Esophagus muscularis mucosa (tissue), 4 donors: ENCODE results near the gene CLEC3A. TPM values are rescaled to one million over a fixed set of nuclear protein-coding genes. Genes with fewer than 3 reads are reported as not detected.

ENCODE experiments used
- DNase-seq: peaks from one replicate; pipeline ENCODE4 v3.0.0-alpha.2; 2017; ENCODE audit errors: extremely low spot score
- H3K27ac ChIP-seq, 4 donors: fragments of 200-600 bp; sonication (generic); replicated peaks in 1 of 4; 1 replicate in 3 of 4; 2 replicates in 1 of 4; pipeline ENCODE4 v1.5.1; 2016 to 2019; ENCODE audit warnings: mild to moderate bottlenecking in 1 of 4
- H3K27me3 ChIP-seq, 4 donors: fragments of 200-600 bp; sonication (generic); one replicate each; pipeline versions ENCODE4 v1.5.1 to v1.6.0; 2016 to 2019
- H3K36me3 ChIP-seq, 4 donors: fragments of 200-600 bp; sonication (generic); one replicate each; pipeline ENCODE4 v1.5.1; 2016 to 2019
- H3K4me1 ChIP-seq, 4 donors: fragments of 200-600 bp; sonication (generic); one replicate each; pipeline ENCODE4 v1.5.1; 2016 to 2019
- H3K4me3 ChIP-seq, 4 donors: fragments of 200-600 bp; sonication (generic); 1 replicate in 2 of 4; 2 replicates in 2 of 4; pipeline ENCODE4 v1.5.1; 2016 to 2019; ENCODE audit warnings: mild to moderate bottlenecking in 4 of 4, moderate library complexity in 1 of 4
- H3K9me3 ChIP-seq, 4 donors: fragments of 200-600 bp; sonication (generic); 1 replicate in 3 of 4; 2 replicates in 1 of 4; pipeline ENCODE4 v1.5.1; 2016 to 2019
- EP300 ChIP-seq: sonication (generic); formaldehyde crosslinking; IDR thresholded peaks from one replicate; pipeline ENCODE4 v1.6.1; 2017; ENCODE audit warnings: antibody characterized with exemption
- POLR2A ChIP-seq: fragments of 450-650 bp; IDR thresholded peaks from one replicate; pipeline ENCODE4 v1.6.1; 2017; ENCODE audit warnings: antibody characterized with exemption, moderate library complexity, mild to moderate bottlenecking, low read depth
- POLR2AphosphoS5 ChIP-seq, 2 donors: sonication (generic); formaldehyde crosslinking; IDR thresholded peaks; one replicate each; pipeline ENCODE4 v1.6.1; 2017; ENCODE audit warnings: antibody characterized with exemption in 2 of 2
- WGBS: methylation state at CpG from one replicate; pipeline ENCODE4 v1.1.5; 2018; 5-methylcytosine and 5-hydroxymethylcytosine counted together
- intact Hi-C: fragments of 100-400 bp; cut with DNase I; formaldehyde crosslinking; loops from one replicate; pipeline ENCODE4 v1.15.1; 2023
- total RNA-seq, 4 donors: library from RNA; depleted of rRNA; stranded (reverse); fragments of >200 nt; gene quantifications; one replicate each; pipeline versions ENCODE4 v1.1.0 to v1.2.1, GENCODE V29; 2016
- TF ChIP-seq, protein P1 (sequence below), 3 experiments: fragments of 200-600 bp in 2 of 3; fragments of 450-650 bp in 1 of 3; sonication (generic) in 2 of 3; IDR thresholded peaks; one replicate each; pipeline ENCODE4 v1.5.1; 2017 to 2019; ENCODE audit warnings: antibody characterized with exemption in 3 of 3, mild to moderate bottlenecking in 2 of 3, moderate library complexity in 1 of 3

Gene CLEC3A
- total RNA-seq, 4 donors from 2014 or later: 0.17 to 0.42 TPM; not detected in 2

DNA sequence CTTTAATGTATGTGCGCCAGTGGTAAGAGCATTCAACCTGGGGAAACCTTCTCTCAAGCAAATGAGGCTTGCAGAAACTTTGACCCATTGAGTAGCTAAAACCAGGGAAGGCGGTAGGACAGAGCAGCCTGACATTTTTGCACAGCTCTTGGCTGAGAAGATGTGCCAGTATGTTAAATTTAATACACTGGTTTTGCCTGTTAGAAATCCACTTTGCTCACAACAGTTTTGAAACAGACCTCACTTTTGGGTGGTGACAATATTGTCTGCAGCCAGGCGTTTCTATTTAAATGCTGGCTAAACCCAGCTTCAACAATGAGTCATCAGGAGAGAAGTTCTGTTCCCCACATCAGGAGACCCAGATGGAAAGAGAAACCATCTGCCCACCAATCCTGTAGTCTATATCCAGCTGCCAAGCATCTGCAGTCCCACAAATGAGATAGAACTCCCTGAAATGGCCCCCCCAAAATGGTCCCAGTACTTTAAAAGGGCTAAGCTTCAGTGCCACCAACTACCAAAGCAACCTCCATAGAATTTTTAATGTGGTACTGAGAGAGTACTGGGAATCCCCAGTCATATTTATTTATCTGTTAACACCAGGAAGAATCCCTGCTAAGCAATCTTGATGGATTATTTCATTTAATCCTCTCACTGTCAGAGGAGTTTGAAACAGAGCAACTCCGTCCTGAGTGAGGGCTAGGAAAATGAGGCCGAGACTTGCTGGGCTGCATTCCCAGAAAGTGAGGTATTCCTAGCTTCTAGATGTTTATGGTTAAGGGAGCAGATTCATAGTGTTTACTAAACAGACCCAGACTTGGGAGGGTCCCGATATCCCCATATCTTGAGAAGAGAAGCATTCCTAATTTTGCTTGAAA lies 29.0 kb upstream of the CLEC3A start:
- WGBS: 29% methylated on average over 6 of the region's 6 CpGs
- Histone ChIP-seq H3K4me1 (peaks cover 5 to 22% (median 13%) of the 10 kb centered on the region in 4 donors), H3K27ac (peak overlapping the region; percentile 54 to 74 (median 55)), H3K4me3 (peak overlapping the region in 1 of 4 donors; percentile 22), H3K9me3 (peaks cover 0 to 10% (median 4%) of the 10 kb centered on the region in 4 donors), H3K36me3 (no peaks in the 10 kb centered on the region), H3K27me3 (no peaks in the 10 kb centered on the region)
- no peak for DNase-seq
- intact Hi-C loops: no loop called here
- no peak for TF ChIP-seq EP300
- no peak for TF ChIP-seq POLR2AphosphoS5 (IDR thresholded peaks at IDR 0.05)
- no peak for TF ChIP-seq POLR2A
- TF ChIP-seq, protein P1, sequence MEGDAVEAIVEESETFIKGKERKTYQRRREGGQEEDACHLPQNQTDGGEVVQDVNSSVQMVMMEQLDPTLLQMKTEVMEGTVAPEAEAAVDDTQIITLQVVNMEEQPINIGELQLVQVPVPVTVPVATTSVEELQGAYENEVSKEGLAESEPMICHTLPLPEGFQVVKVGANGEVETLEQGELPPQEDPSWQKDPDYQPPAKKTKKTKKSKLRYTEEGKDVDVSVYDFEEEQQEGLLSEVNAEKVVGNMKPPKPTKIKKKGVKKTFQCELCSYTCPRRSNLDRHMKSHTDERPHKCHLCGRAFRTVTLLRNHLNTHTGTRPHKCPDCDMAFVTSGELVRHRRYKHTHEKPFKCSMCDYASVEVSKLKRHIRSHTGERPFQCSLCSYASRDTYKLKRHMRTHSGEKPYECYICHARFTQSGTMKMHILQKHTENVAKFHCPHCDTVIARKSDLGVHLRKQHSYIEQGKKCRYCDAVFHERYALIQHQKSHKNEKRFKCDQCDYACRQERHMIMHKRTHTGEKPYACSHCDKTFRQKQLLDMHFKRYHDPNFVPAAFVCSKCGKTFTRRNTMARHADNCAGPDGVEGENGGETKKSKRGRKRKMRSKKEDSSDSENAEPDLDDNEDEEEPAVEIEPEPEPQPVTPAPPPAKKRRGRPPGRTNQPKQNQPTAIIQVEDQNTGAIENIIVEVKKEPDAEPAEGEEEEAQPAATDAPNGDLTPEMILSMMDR (IDR thresholded peaks at IDR 0.05): no peak

DNA sequence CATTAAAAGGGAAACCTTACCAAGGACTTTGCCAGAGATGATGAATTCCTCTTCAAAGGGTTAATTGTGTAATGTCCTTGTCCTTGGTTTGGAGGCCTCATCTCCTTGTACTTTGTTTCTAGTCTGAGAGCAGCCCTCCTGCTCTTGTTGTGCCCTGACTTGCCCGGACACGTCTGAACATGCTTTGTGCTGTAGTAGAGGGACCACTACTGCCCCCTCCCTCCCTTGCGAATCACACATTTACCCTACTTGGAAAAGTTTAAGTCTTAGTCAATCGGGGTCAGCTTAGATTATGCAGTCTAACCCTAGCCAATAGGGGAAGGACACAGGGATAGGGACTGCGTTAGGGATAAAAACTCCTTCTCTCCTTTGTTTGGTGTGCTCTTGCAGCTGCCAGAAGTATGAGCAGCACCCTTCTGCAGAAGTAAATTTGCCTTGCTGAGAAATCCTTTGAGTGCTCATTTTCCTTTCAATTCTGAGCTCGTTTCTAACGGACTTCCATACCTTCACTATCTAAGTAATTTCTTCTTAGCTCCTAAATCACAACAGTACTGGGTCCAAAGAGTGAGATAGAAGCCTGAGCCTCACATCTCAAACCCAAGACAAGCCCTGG lies 26.4 kb upstream of the CLEC3A start:
- Histone ChIP-seq H3K4me3 (no peak overlapping the region), H3K9me3 (peaks cover 0 to 10% (median 4%) of the 10 kb centered on the region in 4 donors), H3K36me3 (no peaks in the 10 kb centered on the region), H3K27ac (no peak overlapping the region), H3K4me1 (peaks cover 5 to 13% (median 13%) of the 10 kb centered on the region in 4 donors), H3K27me3 (no peaks in the 10 kb centered on the region)
- intact Hi-C loops: no loop called here
- 93% methylated on average over 7 of the region's 7 CpGs for WGBS
- DNase-seq: no peak
- TF ChIP-seq EP300: no peak
- TF ChIP-seq POLR2A: no peak
- no peak for TF ChIP-seq POLR2AphosphoS5 (IDR thresholded peaks at IDR 0.05)
- TF ChIP-seq, protein P1 (IDR thresholded peaks at IDR 0.05): no peak

DNA sequence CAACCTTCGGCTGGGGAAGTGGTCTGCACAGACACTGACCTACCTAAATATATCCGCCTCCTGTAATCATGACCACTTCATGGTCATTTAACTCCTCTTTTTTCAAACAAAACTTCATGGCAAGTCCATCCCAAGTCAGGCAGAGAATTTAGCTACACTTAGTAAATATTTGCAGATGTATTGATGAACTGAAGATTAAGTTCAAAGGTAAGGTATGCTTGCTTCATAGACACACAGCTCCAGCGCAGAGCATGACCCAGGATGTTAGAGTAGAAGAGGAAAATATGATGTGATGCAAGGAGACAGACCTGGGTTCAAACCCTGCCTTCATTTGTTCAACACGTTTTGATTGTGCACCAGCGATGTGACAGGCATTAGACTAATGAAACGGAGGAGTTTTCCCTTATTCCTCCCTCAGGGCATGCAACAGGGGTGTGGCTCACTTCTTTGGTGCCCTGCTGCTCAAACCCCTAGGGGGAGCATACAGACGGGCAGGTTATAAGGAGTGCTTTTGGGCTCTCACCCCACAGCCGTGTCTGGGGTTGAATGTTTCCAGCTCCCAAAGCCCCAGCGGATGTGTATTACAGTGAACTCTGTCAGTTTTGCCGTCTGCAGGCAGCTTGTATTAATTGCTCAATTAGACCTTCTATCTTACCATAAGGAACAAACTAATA lies 23.9 kb upstream of the CLEC3A start:
- WGBS: 65% methylated on average over 10 of the region's 10 CpGs
- no peak overlapping the region for H3K27ac ChIP-seq
- H3K4me3 ChIP-seq: no peak overlapping the region
- no peaks in the 10 kb centered on the region for H3K27me3 ChIP-seq
- peaks cover 0 to 10% (median 4%) of the 10 kb centered on the region in 4 donors for H3K9me3 ChIP-seq
- intact Hi-C loops: no loop called here
- peaks cover 0 to 11% (median 6%) of the 10 kb centered on the region in 4 donors for H3K4me1 ChIP-seq
- no peak for DNase-seq
- TF ChIP-seq EP300 (no peak), POLR2AphosphoS5 (IDR thresholded peaks at IDR 0.05) (no peak), POLR2A (no peak)
- TF ChIP-seq, protein P1 (IDR thresholded peaks at IDR 0.05): no peak
- H3K36me3 ChIP-seq: no peaks in the 10 kb centered on the region

DNA sequence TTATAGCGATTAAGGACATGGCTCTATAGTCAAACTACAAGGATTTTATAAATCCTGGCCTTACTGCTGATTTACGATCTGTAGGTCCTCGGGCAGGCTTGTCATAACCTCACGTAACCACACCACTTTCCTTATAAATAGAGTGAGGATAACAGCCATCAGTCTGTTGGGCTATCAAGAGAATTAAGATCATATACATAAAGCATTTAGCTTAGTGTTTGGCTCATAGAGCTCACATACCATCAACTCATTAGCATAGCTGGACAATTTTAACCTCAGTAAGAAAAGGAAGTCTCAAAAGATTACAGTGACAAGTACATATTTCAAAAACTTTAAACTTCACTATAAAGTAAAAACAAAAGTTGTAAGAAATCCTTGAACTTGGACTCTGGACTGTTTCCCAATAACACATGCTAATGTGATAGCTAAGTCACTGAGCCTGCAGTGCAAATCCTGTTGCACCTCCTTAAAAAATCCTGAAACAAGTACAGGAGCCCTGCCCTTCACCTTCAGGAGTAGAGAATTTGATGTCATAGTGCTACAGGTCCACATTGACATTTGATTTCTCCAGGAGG lies 20.8 kb upstream of the CLEC3A start:
- DNase-seq: no peak
- TF ChIP-seq, protein P1 (IDR thresholded peaks at IDR 0.05): no peak
- TF ChIP-seq EP300 (no peak), POLR2AphosphoS5 (IDR thresholded peaks at IDR 0.05) (no peak), POLR2A (no peak)
- H3K27me3 ChIP-seq: peaks cover 0 to 4% (median 0%) of the 10 kb centered on the region in 4 donors
- no peak overlapping the region for H3K4me3 ChIP-seq
- peaks cover 0 to 6% (median 3%) of the 10 kb centered on the region in 4 donors for H3K4me1 ChIP-seq
- no peaks in the 10 kb centered on the region for H3K36me3 ChIP-seq
- intact Hi-C loops: loop anchor here (2.0 kb wide), 1 partner anchor 327 kb away; no protein-coding TSS in a partner anchor
- no peak overlapping the region for H3K27ac ChIP-seq
- H3K9me3 ChIP-seq: no peaks in the 10 kb centered on the region
- 46% methylated on average over 4 of the region's 4 CpGs for WGBS
